ENCODE results near the gene FHIT. TPM values are rescaled to one million over a fixed set of nuclear protein-coding genes. Genes with fewer than 3 reads are reported as not detected.

FHIT gene
- total and polyA plus RNA-seq, 2 donors from 2014 or later: 20.2 to 61.2 TPM

- Histone ChIP-seq H3K9me3 (ENCODE audit: control insufficient read depth in 2 of 3, insufficient read depth in 1 of 3, low read length in 3 of 3) (peaks cover 0 to 7% (median 0%) of the 10 kb centered on the region in 3 donors), H3K36me3 (ENCODE audit: control insufficient read depth in 2 of 3, insufficient read depth in 3 of 3, low read length in 3 of 3) (no peaks in the 10 kb centered on the region), H3K27me3 (ENCODE audit: control insufficient read depth, insufficient read depth, low read length) (no peaks in the 10 kb centered on the region), H3K9ac (ENCODE audit: low read length in 3 of 3) (no peak overlapping the region), H3K4me3 (ENCODE audit: low read length in 3 of 3) (no peak overlapping the region), H3K27ac (ENCODE audit: low read depth in 2 of 2, low read length in 2 of 2) (no peak overlapping the region), H3K4me1 (ENCODE audit: control insufficient read depth in 2 of 3, insufficient read depth in 2 of 3, low read depth in 1 of 3, low read length in 3 of 3) (no peaks in the 10 kb centered on the region)
- intact Hi-C loops (cut with DNase I): no loop called here
- FAIRE-seq (no peak), DNase-seq (no peak)
- no peak for TF ChIP-seq CTCF (IDR thresholded peaks at IDR 0.05; ENCODE audit: borderline replicate concordance, extremely low read depth, insufficient read depth)
These were observed 1172.2 kb downstream of the FHIT start for GRCh38 chr3:60079076-60079475.

GRCh38 chr3:60076331-60076730 lies 1174.9 kb downstream of the FHIT start:
- Histone ChIP-seq H3K4me3 (ENCODE audit: low read length in 3 of 3) (peak overlapping the region in 1 of 3 donors; percentile 26), H3K4me1 (ENCODE audit: control insufficient read depth in 2 of 3, insufficient read depth in 2 of 3, low read depth in 1 of 3, low read length in 3 of 3) (no peaks in the 10 kb centered on the region), H3K36me3 (ENCODE audit: control insufficient read depth in 2 of 3, insufficient read depth in 3 of 3, low read length in 3 of 3) (no peaks in the 10 kb centered on the region), H3K27me3 (ENCODE audit: control insufficient read depth, insufficient read depth, low read length) (no peaks in the 10 kb centered on the region), H3K9ac (ENCODE audit: low read length in 3 of 3) (no peak overlapping the region), H3K9me3 (ENCODE audit: control insufficient read depth in 2 of 3, insufficient read depth in 1 of 3, low read length in 3 of 3) (peaks cover 0 to 7% (median 0%) of the 10 kb centered on the region in 3 donors), H3K27ac (ENCODE audit: low read depth in 2 of 2, low read length in 2 of 2) (no peak overlapping the region)
- FAIRE-seq (peak; percentile 38), DNase-seq (no peak)
- intact Hi-C loops (cut with DNase I): no loop called here
- TF ChIP-seq CTCF (IDR thresholded peaks at IDR 0.05; ENCODE audit: borderline replicate concordance, extremely low read depth, insufficient read depth): no peak

- no peak overlapping the region for H3K9ac ChIP-seq (ENCODE audit: low read length in 3 of 3)
- FAIRE-seq: no peak
These were observed 1177.3 kb downstream of the FHIT start for GRCh38 chr3:60073942-60074341.

More at GRCh38 chr3:60073942-60074341, 1177.3 kb downstream of the FHIT start:
- H3K36me3 ChIP-seq (ENCODE audit: control insufficient read depth in 2 of 3, insufficient read depth in 3 of 3, low read length in 3 of 3): no peaks in the 10 kb centered on the region
- intact Hi-C loops (cut with DNase I): no loop called here
- TF ChIP-seq CTCF (IDR thresholded peaks at IDR 0.05; ENCODE audit: borderline replicate concordance, extremely low read depth, insufficient read depth): no peak
- no peak for DNase-seq
- no peak overlapping the region for H3K27ac ChIP-seq (ENCODE audit: low read depth in 2 of 2, low read length in 2 of 2)
- H3K27me3 ChIP-seq (ENCODE audit: control insufficient read depth, insufficient read depth, low read length): no peaks in the 10 kb centered on the region
- no peaks in the 10 kb centered on the region for H3K4me1 ChIP-seq (ENCODE audit: control insufficient read depth in 2 of 3, insufficient read depth in 2 of 3, low read depth in 1 of 3, low read length in 3 of 3)
- no peak overlapping the region for H3K4me3 ChIP-seq (ENCODE audit: low read length in 3 of 3)
- H3K9me3 ChIP-seq (ENCODE audit: control insufficient read depth in 2 of 3, insufficient read depth in 1 of 3, low read length in 3 of 3): peaks cover 0 to 7% (median 0%) of the 10 kb centered on the region in 3 donors

Data from kidney (tissue), 14 donors.